Mucosa of descending colon (tissue), 3 donors: Measurements from ENCODE around the gene PHEX. TPM values are rescaled to one million over a fixed set of nuclear protein-coding genes. Genes with fewer than 3 reads are reported as not detected.

Source experiments
- ATAC-seq: fragments of 200-7000 bp; cut with Tn5 transposase; one replicate; pipeline ENCODE4 v1.9.1; 2020; ENCODE audit warnings: mild to moderate bottlenecking, moderate library complexity
- DNase-seq, 3 donors: peaks; one replicate each; pipeline ENCODE4 v3.0.0-alpha.2; 2020
- H3K36me3 ChIP-seq: fragments of 200-600 bp; one replicate; pipeline ENCODE4 v1.8.0; 2021; ENCODE audit warnings: low read depth, mild to moderate bottlenecking
- H3K4me1 ChIP-seq: fragments of 200-600 bp; one replicate; pipeline ENCODE4 v1.8.0; 2021; ENCODE audit warnings: low read depth, mild to moderate bottlenecking
- H3K4me3 ChIP-seq: fragments of 200-600 bp; one replicate; pipeline ENCODE4 v1.8.0; 2021; ENCODE audit warnings: mild to moderate bottlenecking
- H3K9me3 ChIP-seq: fragments of 200-600 bp; one replicate; pipeline ENCODE4 v1.8.0; 2021; ENCODE audit warnings: mild to moderate bottlenecking
- intact Hi-C, 2 donors: fragments of 100-400 bp; cut with DNase I in 1 of 2; cut with micrococcal nuclease in 1 of 2; formaldehyde crosslinking; loops; one replicate each; pipeline versions ENCODE4 v1.11.0 to v1.11.1; 2022; cut with DNase I, micrococcal nuclease
- total RNA-seq, 3 donors: library from RNA; stranded (reverse); fragmentation: NEBNext Ultra II Directional in 2 of 3; extraction: Animal tissue kit (Norgen Biotek cat#: 25700) in 2 of 3; gene quantifications; one replicate each; pipeline versions ENCODE4 v1.2.1 to v1.2.4, GENCODE V29; 2021 to 2023
- TF ChIP-seq, protein P1 (sequence below): fragments of 200-600 bp; IDR thresholded peaks from one replicate; pipeline ENCODE4 v1.8.0; 2022; ENCODE audit warnings: antibody characterized with exemption, mild to moderate bottlenecking
- donor health status: DM: no; HTN: no; CAD: no; lungs with moderate emphysema.
- donor health status: DM: no; HTN: no; CAD: no.
- donor health status: DM: no; HTN: yes; CAD: no.

Gene PHEX
- total RNA-seq, 3 donors from 2014 or later: 0.19 TPM; not detected in 1

DNA sequence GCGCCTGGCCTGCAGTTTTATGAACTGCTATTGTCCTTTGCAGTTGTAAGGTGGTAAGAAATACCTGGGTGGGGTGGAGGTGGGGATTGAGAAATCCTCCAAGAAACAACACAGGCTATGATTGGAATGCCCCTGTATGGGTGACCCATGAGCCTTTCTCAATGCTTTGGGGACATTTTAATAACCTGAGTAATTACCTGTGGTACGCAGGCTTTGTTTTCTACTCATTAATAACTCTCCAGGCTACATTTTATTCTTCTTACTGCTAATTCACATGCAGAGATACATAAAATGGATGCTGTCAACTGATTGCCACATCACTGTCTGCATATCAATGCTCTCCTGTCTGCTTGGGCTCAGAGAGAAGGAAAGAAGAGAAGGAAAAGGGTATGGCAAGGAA is 41.8 kb downstream of the PHEX start:
- ATAC-seq: no peak
- TF ChIP-seq, protein P1, sequence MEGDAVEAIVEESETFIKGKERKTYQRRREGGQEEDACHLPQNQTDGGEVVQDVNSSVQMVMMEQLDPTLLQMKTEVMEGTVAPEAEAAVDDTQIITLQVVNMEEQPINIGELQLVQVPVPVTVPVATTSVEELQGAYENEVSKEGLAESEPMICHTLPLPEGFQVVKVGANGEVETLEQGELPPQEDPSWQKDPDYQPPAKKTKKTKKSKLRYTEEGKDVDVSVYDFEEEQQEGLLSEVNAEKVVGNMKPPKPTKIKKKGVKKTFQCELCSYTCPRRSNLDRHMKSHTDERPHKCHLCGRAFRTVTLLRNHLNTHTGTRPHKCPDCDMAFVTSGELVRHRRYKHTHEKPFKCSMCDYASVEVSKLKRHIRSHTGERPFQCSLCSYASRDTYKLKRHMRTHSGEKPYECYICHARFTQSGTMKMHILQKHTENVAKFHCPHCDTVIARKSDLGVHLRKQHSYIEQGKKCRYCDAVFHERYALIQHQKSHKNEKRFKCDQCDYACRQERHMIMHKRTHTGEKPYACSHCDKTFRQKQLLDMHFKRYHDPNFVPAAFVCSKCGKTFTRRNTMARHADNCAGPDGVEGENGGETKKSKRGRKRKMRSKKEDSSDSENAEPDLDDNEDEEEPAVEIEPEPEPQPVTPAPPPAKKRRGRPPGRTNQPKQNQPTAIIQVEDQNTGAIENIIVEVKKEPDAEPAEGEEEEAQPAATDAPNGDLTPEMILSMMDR: no peak
- intact Hi-C loops: no loop called here
- H3K4me3 ChIP-seq: no peak overlapping the region
- H3K4me1 ChIP-seq: no peaks in the 10 kb centered on the region
- H3K36me3 ChIP-seq: no peaks in the 10 kb centered on the region
- H3K9me3 ChIP-seq: no peaks in the 10 kb centered on the region
- DNase-seq: no peak

DNA sequence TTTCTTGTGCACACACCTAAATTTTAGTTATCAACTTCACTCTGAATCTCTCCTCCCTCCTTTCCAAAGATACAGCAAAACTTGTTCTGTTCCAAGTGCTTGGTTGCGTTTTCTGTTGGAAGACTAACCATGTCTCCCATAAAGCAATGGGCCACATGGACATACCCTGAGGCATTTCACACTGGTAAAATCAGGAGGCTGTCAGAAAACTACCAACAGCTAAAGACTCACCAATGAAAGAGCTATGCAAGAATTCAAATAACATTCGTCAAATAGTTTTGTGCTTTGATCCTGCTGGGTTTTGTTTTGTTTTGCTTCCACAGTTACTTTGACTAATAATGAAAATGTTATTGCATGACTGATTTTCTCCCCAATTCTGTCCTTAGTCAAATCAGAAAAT is 46.0 kb downstream of the PHEX start:
- ATAC-seq (no peak), DNase-seq (no peak)
- Histone ChIP-seq H3K9me3 (no peaks in the 10 kb centered on the region), H3K36me3 (no peaks in the 10 kb centered on the region), H3K4me3 (no peak overlapping the region), H3K4me1 (no peaks in the 10 kb centered on the region)
- TF ChIP-seq, protein P1: no peak
- intact Hi-C loops: no loop called here

DNA sequence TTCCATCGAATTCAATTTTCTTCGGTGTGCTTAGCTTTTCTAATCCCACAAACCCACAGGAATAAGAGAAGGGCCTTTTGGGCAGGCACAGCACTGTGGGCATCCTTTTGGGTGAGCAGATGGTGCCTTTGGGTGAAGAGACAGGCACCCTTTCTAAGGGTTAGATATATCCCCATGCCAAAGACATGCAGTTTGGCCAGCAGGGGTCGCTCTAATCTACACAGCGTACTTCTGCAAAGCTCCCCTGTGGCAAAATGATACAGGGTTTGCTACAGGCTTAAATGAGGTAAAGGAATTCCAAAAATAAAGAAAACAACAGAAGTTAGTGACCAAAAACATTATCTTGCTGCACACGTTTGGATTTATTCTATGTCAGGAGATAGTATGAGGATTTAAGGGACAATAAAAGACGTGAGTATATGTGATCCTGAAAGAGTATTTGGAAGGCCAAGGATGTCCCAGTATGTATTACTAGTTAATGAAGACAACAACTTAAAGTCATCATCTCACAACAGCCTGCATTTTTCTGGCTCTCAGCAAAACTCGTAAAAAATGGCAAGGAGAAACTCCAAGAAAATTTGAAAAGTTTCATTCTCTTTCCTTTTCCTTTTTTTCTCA is 49.5 kb downstream of the PHEX start:
- peak; percentile 69 for ATAC-seq
- TF ChIP-seq, protein P1: peak; percentile 32
- no peaks in the 10 kb centered on the region for H3K36me3 ChIP-seq

DNA sequence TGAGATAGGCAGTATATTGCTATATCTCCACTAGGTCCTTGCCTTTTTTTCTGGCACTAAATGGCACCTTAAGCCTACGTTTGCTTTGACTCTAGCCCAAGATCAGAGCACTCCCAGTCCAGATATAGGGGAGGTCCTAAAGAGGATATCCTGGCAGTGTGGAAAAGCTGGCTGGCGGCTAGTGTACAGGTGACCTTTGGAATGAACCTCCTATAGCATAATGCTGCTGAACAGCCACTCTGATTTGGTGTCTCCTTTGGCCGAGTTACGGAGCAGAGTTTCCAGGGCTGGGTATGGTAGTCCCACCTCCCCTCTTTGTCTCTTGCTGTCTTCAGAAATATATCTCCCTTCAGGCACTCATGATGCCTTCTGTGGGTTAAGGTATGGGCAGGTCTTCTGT is 53.9 kb downstream of the PHEX start:
- Histone ChIP-seq H3K36me3 (no peaks in the 10 kb centered on the region), H3K9me3 (no peaks in the 10 kb centered on the region), H3K4me3 (no peak overlapping the region), H3K4me1 (no peaks in the 10 kb centered on the region)
- no peak for DNase-seq
- intact Hi-C loops: no loop called here
- ATAC-seq: peak; percentile 31
- TF ChIP-seq, protein P1: no peak

More for the DNA sequence above, 49.5 kb downstream of the PHEX start:
- Histone ChIP-seq H3K4me1 (no peaks in the 10 kb centered on the region), H3K4me3 (no peak overlapping the region), H3K9me3 (no peaks in the 10 kb centered on the region)
- intact Hi-C loops: no loop called here
- DNase-seq: peak in 2 of 3 donors; percentile 38 to 68

DNA sequence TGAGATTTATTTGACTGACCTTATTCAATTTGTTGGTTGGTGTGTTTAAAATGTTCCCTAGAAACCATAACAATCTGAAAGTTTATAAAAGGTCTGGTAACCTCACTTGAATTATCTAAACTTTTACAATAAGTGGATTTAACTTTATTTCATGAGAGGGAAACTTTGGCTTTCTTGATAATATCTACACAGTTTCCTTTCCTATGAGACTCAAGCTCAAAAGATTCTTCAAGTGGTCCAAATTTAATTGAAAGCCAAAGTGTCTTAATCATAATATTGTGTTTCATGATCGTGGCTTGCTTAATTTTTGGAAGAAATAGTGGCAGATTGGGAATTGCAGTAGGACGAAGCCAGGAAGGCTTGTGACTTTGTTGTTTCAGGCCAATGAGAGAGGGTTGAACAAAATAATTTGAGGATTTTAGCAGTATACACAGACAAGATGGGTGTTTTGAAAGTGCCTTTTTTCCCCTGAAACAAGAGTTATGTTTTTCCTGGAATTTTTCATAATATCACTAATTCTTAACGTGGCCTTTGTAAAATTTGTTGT is 55.0 kb downstream of the PHEX start:
- ATAC-seq (no peak), DNase-seq (no peak)
- TF ChIP-seq, protein P1: no peak
- intact Hi-C loops: no loop called here
- H3K9me3 ChIP-seq: no peaks in the 10 kb centered on the region
- H3K4me3 ChIP-seq: no peak overlapping the region
- H3K4me1 ChIP-seq: no peaks in the 10 kb centered on the region
- no peaks in the 10 kb centered on the region for H3K36me3 ChIP-seq
